A204.1 (cell line): ENCODE data around the gene GON4L.
"Not testable (repeated sequence)": the region's sequence is repeated elsewhere in the genome, so short reads cannot be mapped to it uniquely, and the experiment has no call there.

Experiments used
- FAIRE-seq: peaks from 2 replicates; lab custom pipeline; 2012; peaks lifted over from hg19 to GRCh38; lab: Jason Lieb, UNC

GON4L gene

DNA sequence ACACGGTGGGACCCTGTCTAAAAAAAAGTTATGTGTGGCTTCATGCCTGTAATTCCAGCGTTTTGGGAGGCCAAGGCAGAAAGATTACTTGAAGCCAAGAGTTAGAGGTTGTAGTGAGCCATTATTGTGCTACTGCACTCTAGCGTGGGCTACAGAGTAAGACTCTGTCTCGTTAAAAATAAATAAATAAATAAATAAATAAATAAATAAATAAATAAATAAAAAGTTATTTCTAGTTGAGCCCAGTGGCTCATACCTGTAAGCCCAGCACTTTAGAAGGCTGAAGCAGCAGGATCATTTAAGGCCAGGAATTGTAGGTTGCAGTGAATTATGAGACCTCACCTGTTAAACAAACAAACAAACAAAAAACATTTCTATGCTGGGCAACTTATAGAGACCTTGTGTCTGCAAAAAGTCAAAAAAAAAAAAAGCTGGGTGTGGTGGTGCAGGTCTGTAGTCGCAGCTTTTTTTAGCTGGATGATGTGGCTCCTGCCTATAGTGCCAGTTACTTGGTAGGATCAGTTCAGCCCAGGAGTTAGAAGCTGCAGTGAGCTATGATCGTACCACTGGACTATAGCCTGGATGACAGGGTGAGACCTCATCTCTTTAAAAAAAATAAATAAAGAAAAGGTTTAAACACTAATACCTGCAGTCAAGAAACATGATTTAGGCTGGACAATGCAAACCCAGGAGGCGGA is 25.6 kb downstream of the GON4L start:
- FAIRE-seq: no peak

DNA sequence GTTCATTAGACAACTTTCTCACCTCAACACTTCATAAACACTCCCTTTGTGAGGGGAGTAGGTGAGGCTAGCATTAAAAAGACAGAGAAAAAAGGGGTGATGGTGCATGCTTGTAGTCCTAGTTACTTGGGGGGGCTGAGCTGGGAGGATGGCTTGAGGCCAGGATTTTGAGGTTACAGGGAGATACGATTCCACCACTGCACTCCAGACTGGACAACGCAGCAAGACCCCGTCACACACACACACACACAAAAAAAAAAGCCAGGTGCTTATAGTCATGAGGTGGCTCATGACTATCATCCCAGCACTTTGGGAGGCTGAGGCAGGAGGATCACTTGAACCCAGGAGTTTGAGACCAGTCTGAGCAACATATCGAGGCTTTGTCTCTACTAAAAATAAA is 29.6 kb downstream of the GON4L start:
- FAIRE-seq: no peak

DNA sequence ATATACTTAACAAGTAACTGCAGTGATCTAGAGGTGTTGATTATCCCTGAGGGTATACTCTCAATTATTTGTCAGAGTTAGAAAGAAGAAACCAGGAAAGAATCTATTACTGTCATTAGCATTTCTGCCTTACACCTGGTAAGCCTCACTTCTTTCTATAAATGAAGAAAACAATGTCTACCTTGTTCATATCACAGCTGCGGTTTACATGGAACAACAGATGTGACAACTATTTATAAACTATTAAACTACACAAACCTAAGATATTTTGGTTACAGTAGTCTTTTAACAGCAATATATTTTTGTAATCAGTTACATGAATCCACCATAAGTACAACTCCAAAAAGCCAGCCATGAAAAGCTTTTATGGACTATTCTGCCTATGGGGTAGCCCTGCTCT is 40.7 kb downstream of the GON4L start:
- no peak for FAIRE-seq

DNA sequence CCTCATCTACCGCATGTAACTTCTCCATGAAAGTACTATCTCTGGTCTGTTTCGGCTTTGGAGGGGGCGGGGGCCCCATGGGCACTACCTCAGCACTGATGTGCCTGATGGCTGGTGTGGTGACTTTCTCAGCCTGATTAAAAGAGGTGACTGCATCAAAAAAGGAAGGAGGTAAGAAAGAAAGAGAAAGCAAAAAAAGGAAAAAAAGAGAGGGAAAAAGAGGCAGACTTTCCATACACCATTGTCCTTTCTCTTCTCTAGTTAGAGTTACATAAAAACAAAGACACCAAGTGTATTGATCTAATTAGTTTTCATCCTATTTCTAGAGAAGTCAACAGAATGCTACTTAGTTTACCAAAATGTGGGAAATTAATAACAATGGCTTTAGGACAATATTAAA is 43.3 kb downstream of the GON4L start:
- FAIRE-seq: no peak

DNA sequence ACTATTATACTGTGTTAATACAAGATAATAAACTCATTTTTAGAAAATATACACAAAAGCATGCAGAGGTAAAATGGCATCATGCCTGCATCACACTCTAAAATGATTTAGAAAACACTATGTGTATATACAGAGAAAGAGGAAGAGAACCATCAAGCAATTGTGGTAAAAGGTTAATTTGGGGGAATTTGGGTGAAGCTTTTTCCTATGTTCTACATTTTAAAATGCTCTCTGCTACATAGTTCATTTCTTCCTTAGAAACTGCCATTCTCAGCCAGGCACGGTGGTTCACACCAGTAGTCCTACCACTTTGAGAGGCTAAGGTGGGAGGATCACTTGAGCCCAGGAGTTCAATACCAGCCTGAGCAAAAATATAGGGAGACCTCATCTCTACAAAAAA is 44.1 kb downstream of the GON4L start:
- no peak for FAIRE-seq

DNA sequence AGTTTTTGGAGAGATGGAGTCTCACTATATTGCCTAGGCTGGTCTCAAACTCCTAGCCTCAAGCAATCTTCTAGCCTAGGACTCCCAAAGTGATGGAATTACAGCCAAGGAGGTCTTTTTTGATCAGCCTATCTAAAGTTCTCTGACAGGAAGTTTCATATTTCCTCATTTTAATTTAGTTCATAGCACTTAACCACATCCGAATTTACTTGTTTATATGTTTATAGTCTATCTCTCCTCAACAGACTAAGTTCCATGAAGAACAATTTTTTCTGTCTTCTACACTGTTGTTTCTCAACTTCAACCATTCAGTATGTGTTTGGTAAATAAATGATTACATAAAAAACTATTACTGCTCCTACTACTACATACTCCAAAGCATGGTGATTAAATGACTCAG is 47.9 kb downstream of the GON4L start:
- no peak for FAIRE-seq

DNA sequence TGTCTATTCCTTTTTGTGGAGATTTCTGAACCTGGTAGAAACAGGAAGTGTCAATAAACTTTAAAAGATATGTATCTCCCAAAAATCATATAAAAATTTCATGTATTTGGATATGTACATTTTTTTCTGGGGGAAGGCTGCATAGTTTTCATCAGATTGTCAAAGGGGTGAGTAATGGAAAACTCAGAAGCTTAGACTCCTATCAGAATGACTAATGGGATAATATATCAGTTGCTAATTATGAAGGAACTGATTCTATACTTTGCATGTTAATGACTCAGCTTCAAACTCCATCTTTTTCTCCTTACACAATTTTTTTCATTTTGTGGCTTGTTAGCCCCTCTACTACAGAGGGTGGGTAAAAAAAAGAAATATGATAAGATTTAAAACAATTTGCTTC is 55.9 kb downstream of the GON4L start:
- FAIRE-seq: no peak

DNA sequence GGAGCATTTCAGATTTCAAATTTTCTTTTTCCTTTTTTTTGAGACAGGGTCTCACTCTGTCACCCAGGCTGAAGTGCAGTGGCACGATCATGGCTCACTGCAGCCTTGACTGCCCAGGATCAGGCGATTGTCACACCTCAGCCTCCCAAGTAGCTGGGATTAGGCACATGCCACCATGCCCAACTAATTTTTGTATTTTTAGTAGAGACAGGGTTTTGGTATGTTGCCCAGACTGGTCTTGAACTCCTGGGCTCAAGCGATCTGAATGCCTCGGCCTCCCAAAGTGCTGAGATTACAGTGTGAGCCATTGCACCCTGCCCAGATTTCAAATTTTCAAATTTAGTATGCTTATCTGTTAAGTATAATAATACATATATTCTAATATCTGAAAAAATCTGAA is 61.4 kb downstream of the GON4L start:
- FAIRE-seq: not testable (repeated sequence)

DNA sequence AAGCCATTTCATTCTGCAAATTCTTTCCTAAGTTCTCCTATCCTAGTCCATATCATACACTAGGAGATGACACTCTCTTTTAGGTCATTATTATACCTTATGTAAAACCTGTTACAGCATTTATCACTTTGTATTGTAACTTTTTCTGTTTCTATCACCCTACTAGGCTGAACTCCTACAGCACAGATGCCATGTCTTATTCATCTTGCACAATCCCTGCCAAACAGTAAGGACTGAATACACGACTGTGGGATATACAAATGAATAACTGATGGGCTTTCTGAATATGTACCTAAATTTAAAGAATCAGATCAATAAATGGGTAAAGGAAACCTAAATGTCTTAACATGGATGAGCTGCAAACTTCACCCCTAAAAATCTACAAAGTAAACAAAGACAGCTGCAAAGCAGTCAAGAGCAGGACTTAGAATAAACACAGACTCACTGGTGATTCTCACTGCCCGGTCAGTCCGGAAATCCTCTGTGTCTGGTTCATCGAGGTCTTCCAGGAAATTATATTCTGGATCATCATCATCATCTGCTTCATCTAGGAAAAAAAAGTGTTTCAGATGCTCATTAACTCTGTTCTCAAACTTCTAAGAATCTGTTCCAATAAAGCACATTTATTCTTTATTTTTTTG is 62.3 kb downstream of the GON4L start:
- FAIRE-seq: no peak

DNA sequence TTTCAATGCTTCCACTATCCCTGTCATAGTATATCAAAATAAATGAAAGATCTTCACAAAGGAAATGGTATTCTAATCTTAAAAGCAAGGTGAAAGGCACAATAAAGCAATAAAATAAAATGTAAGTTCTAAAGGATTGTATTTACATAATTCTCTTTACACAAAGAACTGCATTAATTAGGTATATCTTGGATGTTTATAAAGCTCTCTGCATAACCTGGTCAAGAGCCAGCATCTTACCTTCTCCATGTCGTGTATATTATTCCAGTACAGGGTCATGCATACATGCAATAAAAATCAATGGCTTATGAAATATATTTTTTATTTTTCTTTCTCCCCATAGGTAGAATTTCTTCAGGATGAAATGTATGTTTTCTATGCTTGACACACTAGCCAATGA is 63.8 kb downstream of the GON4L start:
- no peak for FAIRE-seq

DNA sequence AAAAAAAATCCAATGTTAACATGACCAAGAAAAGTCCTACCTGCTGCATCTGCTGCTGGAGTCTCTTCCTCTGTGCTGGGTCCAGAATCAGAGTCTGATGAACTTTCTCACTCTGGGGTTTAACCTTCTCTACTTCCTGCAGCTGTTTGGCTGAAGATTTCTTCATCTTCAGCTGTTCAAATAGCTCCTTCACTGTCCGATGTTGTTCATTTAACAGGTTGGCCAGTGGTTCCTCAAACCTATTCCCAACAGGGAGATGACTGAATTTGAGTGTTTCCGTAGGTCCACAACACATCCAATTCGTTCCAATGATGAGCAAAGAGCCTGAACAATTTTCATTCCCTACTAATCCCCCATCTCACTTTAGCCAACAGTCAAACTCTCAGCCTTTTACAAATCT is 79.4 kb downstream of the GON4L start:
- FAIRE-seq: no peak

DNA sequence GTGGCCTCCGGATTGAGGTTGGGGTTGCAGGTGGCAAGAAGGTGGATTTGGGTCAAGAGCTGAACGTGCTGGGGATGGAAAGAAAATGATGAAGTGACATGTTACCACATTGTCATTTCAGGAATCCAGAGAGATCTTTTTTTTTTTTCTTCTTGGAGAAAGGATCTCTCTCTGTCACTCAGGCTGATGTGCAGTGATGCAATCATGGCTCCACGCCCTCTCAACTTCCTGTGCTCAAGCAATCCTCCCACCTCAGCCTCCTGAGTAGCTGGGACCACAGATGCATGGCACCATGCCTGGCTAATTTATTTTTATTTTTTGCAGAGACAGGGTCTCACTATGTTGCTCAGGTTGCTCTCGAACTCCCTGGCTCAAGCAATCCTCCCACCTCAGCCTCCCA is 80.6 kb downstream of the GON4L start:
- no peak for FAIRE-seq

DNA sequence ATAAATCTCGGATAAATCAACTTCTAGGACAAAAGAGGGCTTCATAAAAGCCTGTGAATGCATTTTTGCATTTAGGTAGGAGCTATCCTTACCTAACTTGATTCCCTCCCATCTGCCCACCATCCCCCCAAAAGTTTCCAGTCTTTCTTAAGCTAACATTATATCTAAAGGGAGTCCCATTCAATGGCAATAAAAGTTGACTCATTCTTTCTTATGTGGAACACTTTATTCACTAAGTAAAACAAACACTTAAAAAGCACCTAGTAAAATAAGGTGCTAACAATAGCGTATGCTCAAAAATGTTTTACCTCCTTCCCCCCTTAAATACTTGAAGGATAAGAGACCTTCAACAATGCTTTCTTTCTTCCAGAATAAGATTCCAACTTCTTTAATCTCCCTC is 83.8 kb downstream of the GON4L start:
- FAIRE-seq: no peak

DNA sequence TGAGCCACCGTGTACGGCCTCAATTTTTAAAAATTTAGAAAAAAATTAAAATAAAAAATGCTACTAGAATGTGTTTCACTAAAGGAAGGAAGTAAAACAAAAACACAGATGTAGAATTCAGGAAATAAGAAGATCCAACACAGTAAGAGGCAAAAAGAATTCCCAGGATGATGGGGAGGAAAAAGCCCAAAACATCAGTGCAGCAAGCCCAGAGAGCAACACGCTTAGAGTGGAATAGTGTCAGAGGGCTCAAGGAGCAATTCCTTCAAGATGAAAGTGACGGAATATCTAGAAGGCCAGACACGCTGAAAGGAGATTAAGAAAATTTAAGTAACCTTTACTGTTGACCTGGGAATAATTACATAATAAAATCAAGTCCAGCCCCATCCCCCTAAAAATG is 87.8 kb downstream of the GON4L start:
- FAIRE-seq: no peak

DNA sequence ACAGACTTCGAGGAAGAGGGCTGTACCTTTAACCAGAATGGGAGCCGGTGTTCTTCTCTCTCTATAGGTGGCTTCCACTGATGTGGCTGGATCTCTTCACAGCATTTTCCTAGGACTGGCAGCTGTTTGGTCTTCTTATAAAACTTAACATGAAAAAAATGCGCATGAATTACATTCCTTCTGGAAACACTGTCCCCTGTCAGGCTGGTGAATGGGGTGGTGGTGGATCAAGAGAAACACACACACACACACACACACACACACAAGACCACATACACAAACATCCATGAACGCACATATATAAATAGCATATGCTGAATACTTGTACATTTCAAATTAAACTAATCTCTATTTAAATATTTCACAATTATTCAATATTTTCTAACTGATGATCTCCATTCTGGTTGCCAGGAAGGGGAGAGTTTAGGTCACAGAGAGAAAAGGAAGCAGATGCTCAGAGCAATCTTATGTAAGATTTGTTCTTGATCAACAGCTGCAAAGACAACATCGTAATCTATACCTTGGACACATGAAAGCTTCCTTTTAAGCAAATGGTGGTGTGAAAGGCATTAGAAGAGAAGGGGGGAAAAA is 89.5 kb downstream of the GON4L start:
- not testable (repeated sequence) for FAIRE-seq

DNA sequence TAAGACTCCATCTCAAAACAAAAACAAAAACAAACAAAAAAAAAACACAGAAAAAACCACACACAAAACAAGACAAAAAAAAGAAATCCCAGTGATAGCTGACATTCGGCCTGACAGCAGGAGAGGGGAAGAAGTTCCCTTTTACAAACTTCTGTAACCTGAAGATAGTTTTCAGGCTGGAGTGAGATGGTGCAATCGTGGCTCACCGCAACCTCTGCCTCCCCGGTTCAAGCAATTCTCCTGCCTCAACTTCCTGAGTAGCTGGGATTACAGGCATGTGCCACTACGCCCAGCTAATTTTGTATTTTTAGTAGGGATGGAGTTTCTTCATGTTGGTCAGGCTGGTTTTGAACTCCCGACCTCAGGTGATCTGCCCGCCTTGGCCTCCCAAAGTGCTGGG is 93.0 kb downstream of the GON4L start:
- FAIRE-seq: not testable (repeated sequence)

DNA sequence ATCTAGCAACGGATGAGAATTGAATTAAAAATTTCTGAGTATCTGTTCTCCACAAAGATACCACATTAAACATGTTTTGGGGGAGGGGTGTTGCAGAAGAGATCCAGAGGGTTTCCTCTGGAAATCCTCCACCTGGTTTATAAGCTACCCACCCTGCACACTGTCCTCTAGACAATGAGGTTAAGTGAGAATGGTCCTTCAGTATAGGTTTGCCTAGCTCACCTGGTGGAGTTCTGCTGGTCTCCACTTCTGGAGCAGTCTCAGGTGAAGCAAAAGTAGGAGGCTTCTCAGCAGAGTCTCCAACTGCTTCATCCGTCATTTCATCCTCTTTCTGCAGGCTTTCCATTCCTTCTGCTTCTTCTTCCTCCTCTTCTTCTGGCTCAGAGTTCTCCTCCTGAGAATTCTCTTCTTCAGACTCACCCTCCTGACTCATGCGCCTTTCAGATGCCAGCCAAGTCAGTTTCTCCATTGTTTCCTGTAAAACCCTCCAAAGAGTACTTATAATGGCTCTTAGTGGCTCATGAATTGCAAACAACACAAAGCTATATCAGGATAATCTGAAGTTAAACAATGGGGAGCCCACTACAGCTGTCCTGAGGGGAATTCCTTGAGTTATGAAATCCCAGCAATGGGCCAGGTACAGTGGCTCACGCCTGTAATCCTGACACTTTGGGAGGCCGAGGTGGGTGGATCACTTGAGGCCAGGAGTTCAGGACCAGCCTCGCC is 93.8 kb downstream of the GON4L start:
- FAIRE-seq: not testable (repeated sequence)

DNA sequence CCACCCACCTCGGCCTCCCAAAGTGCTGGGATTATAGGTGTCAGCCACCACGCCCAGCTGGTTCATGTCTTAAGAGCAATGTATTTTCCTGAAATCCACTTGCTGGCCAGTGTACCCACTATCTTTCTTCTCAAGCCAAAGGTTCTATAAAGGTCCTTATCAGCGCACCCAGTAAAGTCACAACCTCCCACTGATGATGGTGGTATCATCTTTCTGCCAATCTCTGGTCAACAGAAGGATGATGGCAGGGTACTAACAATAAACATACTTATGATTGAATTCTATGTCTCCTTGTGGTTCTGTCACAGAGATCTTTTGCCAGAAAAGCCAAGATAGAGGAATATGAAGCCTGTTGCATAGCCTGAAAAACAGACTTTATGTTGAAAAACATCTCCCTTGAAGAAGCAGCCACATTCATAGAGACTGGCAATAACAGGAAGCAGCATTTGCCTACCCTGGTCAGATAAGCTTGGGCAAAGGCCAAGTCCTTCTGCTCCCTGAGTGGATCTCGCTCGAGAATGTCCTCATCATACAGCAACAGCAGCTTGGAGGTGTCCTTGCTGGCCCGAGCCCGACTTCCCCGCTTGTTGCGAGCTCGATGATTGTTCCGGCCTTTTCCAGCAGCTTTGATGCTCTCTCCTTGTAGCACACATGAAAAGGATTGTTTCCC is 95.1 kb downstream of the GON4L start:
- FAIRE-seq: no peak

DNA sequence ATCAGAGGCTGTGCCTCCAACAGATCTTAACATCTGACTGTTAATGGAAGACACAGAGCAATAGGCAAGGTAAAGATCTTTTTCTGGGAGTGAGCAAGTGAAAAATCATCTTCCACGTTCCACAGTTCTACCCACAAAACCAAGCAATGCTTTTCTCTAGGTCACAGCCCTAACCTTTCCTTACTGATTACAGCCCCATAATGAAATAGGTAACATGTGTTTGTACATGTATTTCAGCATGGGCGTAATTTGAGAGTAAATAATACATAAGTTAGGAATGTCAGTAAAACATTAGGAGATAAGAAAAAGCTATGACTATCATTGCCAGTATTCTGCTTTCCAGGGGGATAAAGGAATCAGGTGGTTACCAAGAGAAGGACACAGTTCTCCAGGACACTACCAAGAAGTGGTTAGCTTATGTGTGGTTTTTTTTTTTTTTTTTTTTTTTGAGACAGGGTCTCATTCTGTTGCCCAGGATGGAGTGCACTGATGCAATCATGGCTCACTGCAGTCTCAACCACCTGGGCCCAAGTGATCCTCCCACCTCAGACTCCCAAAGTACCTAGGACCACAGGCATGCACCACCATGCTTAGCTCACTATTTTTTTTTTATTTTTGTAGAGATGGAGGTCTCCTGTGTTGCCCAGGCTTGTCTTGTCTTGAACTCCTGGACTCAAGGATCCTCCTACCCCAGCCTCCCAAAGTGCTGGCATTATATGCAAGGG is 96.1 kb downstream of the GON4L start:
- no peak for FAIRE-seq

DNA sequence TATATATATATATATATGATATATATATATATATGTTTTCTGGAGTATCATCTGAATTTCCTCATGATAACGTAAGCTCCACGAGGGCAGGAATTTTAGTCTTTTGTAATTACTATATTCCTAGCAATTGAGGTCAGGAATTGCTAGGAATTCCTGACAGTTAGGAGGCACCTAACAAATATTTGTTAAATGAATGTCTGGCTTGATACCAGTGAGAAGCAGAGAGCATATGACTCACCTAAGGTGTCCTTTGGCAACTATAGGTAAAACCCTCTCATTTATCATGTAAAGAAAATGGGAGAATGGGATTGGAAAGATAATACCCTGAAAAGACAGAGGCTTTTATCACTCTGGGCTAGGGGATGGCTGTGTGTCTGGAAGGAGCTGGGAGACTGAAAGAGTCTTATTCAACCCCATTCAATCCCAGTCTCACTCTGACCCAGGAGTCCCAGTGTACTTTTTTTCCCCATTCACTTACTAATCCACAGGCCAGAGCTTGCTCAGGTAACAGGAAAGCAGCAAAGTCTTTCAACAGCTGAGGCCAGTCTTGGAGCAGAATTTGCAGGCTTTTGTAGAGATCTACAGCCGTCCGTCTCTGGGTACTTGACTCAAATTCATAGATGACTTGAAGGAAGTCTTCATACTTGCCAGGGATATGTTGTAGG is 96.9 kb downstream of the GON4L start:
- no peak for FAIRE-seq

DNA sequence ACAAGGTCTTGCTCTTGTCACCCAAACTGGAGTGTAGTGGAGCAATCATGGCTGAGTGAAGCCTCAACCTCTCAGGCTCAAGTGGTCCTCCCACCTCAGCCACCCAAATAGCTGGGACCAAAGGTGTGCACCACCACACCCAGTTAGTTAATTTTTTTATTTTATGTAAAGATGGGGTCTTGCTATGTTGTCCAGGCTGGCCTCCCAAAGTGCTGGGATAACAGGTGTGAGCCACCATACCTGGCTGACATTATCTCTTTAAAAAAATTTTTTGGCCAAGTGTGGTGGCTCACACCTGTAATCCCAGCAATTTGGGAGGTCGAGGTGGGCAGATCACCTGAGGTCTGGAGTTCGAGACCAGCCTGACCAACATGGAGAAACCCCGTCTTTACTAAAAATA is 98.0 kb downstream of the GON4L start:
- FAIRE-seq: not testable (repeated sequence)
